ENCODE measurements around the gene NSUN6.

The NSUN6 gene

GRCh38 chr10:18565006-18565405, 86.4 kb downstream of the NSUN6 start:
- Histone ChIP-seq H3K4me3 (ENCODE audit: low read depth in 1 of 2, low read length in 2 of 2) (no peak overlapping the region), H3K9me3 (ENCODE audit: control insufficient read depth in 1 of 2, low read length in 2 of 2) (peaks cover 20 to 78% of the 10 kb centered on the region in 2 donors), H3K4me1 (ENCODE audit: control insufficient read depth in 1 of 2, insufficient read depth in 2 of 2, low read length in 2 of 2) (no peaks in the 10 kb centered on the region), H3K36me3 (ENCODE audit: control insufficient read depth in 1 of 2, insufficient read depth in 2 of 2, low read length in 2 of 2) (peaks cover 0 to 17% of the 10 kb centered on the region in 2 donors), H3K27ac (ENCODE audit: low read depth, low read length) (no peak overlapping the region), H3K27me3 (ENCODE audit: control insufficient read depth in 1 of 2, insufficient read depth in 2 of 2, low read length in 2 of 2) (no peaks in the 10 kb centered on the region), H3K9ac (ENCODE audit: low read depth in 1 of 2, low read length in 2 of 2) (no peak overlapping the region)

- no peak overlapping the region for H3K4me3 ChIP-seq (ENCODE audit: low read depth in 1 of 2, low read length in 2 of 2)
- H3K4me1 ChIP-seq (ENCODE audit: control insufficient read depth in 1 of 2, insufficient read depth in 2 of 2, low read length in 2 of 2), result no peaks in the 10 kb centered on the region
- H3K9ac ChIP-seq (ENCODE audit: low read depth in 1 of 2, low read length in 2 of 2), result no peak overlapping the region
- H3K9me3 ChIP-seq (ENCODE audit: control insufficient read depth in 1 of 2, low read length in 2 of 2), result peaks cover 34 to 80% of the 10 kb centered on the region in 2 donors
- H3K27ac ChIP-seq (ENCODE audit: low read depth, low read length), result no peak overlapping the region
- H3K27me3 ChIP-seq (ENCODE audit: control insufficient read depth in 1 of 2, insufficient read depth in 2 of 2, low read length in 2 of 2), result no peaks in the 10 kb centered on the region
- H3K36me3 ChIP-seq (ENCODE audit: control insufficient read depth in 1 of 2, insufficient read depth in 2 of 2, low read length in 2 of 2), result peaks cover 3 to 34% of the 10 kb centered on the region in 2 donors
These were observed 88.2 kb downstream of the NSUN6 start for GRCh38 chr10:18563003-18563726.

- no peaks in the 10 kb centered on the region for H3K27me3 ChIP-seq (ENCODE audit: control insufficient read depth in 1 of 2, insufficient read depth in 2 of 2, low read length in 2 of 2)
- H3K36me3 ChIP-seq (ENCODE audit: control insufficient read depth in 1 of 2, insufficient read depth in 2 of 2, low read length in 2 of 2), result peaks cover 3 to 46% of the 10 kb centered on the region in 2 donors
- no peak overlapping the region for H3K27ac ChIP-seq (ENCODE audit: low read depth, low read length)
- no peaks in the 10 kb centered on the region for H3K4me1 ChIP-seq (ENCODE audit: control insufficient read depth in 1 of 2, insufficient read depth in 2 of 2, low read length in 2 of 2)
- peaks cover 34 to 78% of the 10 kb centered on the region in 2 donors for H3K9me3 ChIP-seq (ENCODE audit: control insufficient read depth in 1 of 2, low read length in 2 of 2)
- no peak overlapping the region for H3K9ac ChIP-seq (ENCODE audit: low read depth in 1 of 2, low read length in 2 of 2)
- no peak overlapping the region for H3K4me3 ChIP-seq (ENCODE audit: low read depth in 1 of 2, low read length in 2 of 2)
These were observed 89.4 kb downstream of the NSUN6 start for GRCh38 chr10:18561861-18562551.

- H3K36me3 ChIP-seq (ENCODE audit: control insufficient read depth in 1 of 2, insufficient read depth in 2 of 2, low read length in 2 of 2), result peaks cover 15 to 72% of the 10 kb centered on the region in 2 donors
- no peak overlapping the region for H3K9ac ChIP-seq (ENCODE audit: low read depth in 1 of 2, low read length in 2 of 2)
- H3K9me3 ChIP-seq (ENCODE audit: control insufficient read depth in 1 of 2, low read length in 2 of 2), result peaks cover 29 to 70% of the 10 kb centered on the region in 2 donors
These were observed 93.4 kb downstream of the NSUN6 start for GRCh38 chr10:18557960-18558359.

GRCh38 chr10:18556522-18557147, 94.8 kb downstream of the NSUN6 start:
- H3K4me1 ChIP-seq (ENCODE audit: control insufficient read depth in 1 of 2, insufficient read depth in 2 of 2, low read length in 2 of 2), result no peaks in the 10 kb centered on the region
- no peak overlapping the region for H3K4me3 ChIP-seq (ENCODE audit: low read depth in 1 of 2, low read length in 2 of 2)
- no peak overlapping the region for H3K9ac ChIP-seq (ENCODE audit: low read depth in 1 of 2, low read length in 2 of 2)
- peaks cover 26 to 57% of the 10 kb centered on the region in 2 donors for H3K9me3 ChIP-seq (ENCODE audit: control insufficient read depth in 1 of 2, low read length in 2 of 2)
- no peak overlapping the region for H3K27ac ChIP-seq (ENCODE audit: low read depth, low read length)
- peaks cover 16 to 63% of the 10 kb centered on the region in 2 donors for H3K36me3 ChIP-seq (ENCODE audit: control insufficient read depth in 1 of 2, insufficient read depth in 2 of 2, low read length in 2 of 2)
- H3K27me3 ChIP-seq (ENCODE audit: control insufficient read depth in 1 of 2, insufficient read depth in 2 of 2, low read length in 2 of 2), result no peaks in the 10 kb centered on the region

More at GRCh38 chr10:18557960-18558359, 93.4 kb downstream of the NSUN6 start:
- Histone ChIP-seq H3K27ac (ENCODE audit: low read depth, low read length) (no peak overlapping the region), H3K4me1 (ENCODE audit: control insufficient read depth in 1 of 2, insufficient read depth in 2 of 2, low read length in 2 of 2) (no peaks in the 10 kb centered on the region), H3K4me3 (ENCODE audit: low read depth in 1 of 2, low read length in 2 of 2) (no peak overlapping the region), H3K27me3 (ENCODE audit: control insufficient read depth in 1 of 2, insufficient read depth in 2 of 2, low read length in 2 of 2) (no peaks in the 10 kb centered on the region)

- H3K4me1 ChIP-seq (ENCODE audit: control insufficient read depth in 1 of 2, insufficient read depth in 2 of 2, low read length in 2 of 2), result no peaks in the 10 kb centered on the region
- H3K9ac ChIP-seq (ENCODE audit: low read depth in 1 of 2, low read length in 2 of 2), result no peak overlapping the region
- H3K27me3 ChIP-seq (ENCODE audit: control insufficient read depth in 1 of 2, insufficient read depth in 2 of 2, low read length in 2 of 2), result no peaks in the 10 kb centered on the region
- no peak overlapping the region for H3K4me3 ChIP-seq (ENCODE audit: low read depth in 1 of 2, low read length in 2 of 2)
- peaks cover 18 to 46% of the 10 kb centered on the region in 2 donors for H3K9me3 ChIP-seq (ENCODE audit: control insufficient read depth in 1 of 2, low read length in 2 of 2)
- no peak overlapping the region for H3K27ac ChIP-seq (ENCODE audit: low read depth, low read length)
- peaks cover 15 to 63% of the 10 kb centered on the region in 2 donors for H3K36me3 ChIP-seq (ENCODE audit: control insufficient read depth in 1 of 2, insufficient read depth in 2 of 2, low read length in 2 of 2)
These were observed 96.9 kb downstream of the NSUN6 start for GRCh38 chr10:18554479-18554878.

GRCh38 chr10:18551473-18551872, 99.9 kb downstream of the NSUN6 start:
- Histone ChIP-seq H3K9ac (ENCODE audit: low read depth in 1 of 2, low read length in 2 of 2) (no peak overlapping the region), H3K4me3 (ENCODE audit: low read depth in 1 of 2, low read length in 2 of 2) (no peak overlapping the region), H3K9me3 (ENCODE audit: control insufficient read depth in 1 of 2, low read length in 2 of 2) (peaks cover 2 to 18% of the 10 kb centered on the region in 2 donors), H3K27me3 (ENCODE audit: control insufficient read depth in 1 of 2, insufficient read depth in 2 of 2, low read length in 2 of 2) (no peaks in the 10 kb centered on the region), H3K4me1 (ENCODE audit: control insufficient read depth in 1 of 2, insufficient read depth in 2 of 2, low read length in 2 of 2) (no peaks in the 10 kb centered on the region), H3K27ac (ENCODE audit: low read depth, low read length) (no peak overlapping the region), H3K36me3 (ENCODE audit: control insufficient read depth in 1 of 2, insufficient read depth in 2 of 2, low read length in 2 of 2) (peaks cover 13 to 33% of the 10 kb centered on the region in 2 donors)

- Histone ChIP-seq H3K36me3 (ENCODE audit: control insufficient read depth in 1 of 2, insufficient read depth in 2 of 2, low read length in 2 of 2) (peaks cover 3 to 15% of the 10 kb centered on the region in 2 donors), H3K9ac (ENCODE audit: low read depth in 1 of 2, low read length in 2 of 2) (no peak overlapping the region), H3K4me3 (ENCODE audit: low read depth in 1 of 2, low read length in 2 of 2) (no peak overlapping the region), H3K27me3 (ENCODE audit: control insufficient read depth in 1 of 2, insufficient read depth in 2 of 2, low read length in 2 of 2) (no peaks in the 10 kb centered on the region), H3K4me1 (ENCODE audit: control insufficient read depth in 1 of 2, insufficient read depth in 2 of 2, low read length in 2 of 2) (no peaks in the 10 kb centered on the region), H3K27ac (ENCODE audit: low read depth, low read length) (no peak overlapping the region), H3K9me3 (ENCODE audit: control insufficient read depth in 1 of 2, low read length in 2 of 2) (peaks cover 0 to 4% of the 10 kb centered on the region in 2 donors)
These were observed 102.3 kb downstream of the NSUN6 start for GRCh38 chr10:18549105-18549504.

- no peak overlapping the region for H3K9ac ChIP-seq (ENCODE audit: low read depth in 1 of 2, low read length in 2 of 2)
- H3K4me1 ChIP-seq (ENCODE audit: control insufficient read depth in 1 of 2, insufficient read depth in 2 of 2, low read length in 2 of 2), result no peaks in the 10 kb centered on the region
- no peak overlapping the region for H3K27ac ChIP-seq (ENCODE audit: low read depth, low read length)
- no peaks in the 10 kb centered on the region for H3K27me3 ChIP-seq (ENCODE audit: control insufficient read depth in 1 of 2, insufficient read depth in 2 of 2, low read length in 2 of 2)
- no peak overlapping the region for H3K4me3 ChIP-seq (ENCODE audit: low read depth in 1 of 2, low read length in 2 of 2)
- no peaks in the 10 kb centered on the region for H3K9me3 ChIP-seq (ENCODE audit: control insufficient read depth in 1 of 2, low read length in 2 of 2)
- peaks cover 4 to 18% of the 10 kb centered on the region in 2 donors for H3K36me3 ChIP-seq (ENCODE audit: control insufficient read depth in 1 of 2, insufficient read depth in 2 of 2, low read length in 2 of 2)
These were observed 105.6 kb downstream of the NSUN6 start for GRCh38 chr10:18545621-18546305.
